ENCODE measurements around the gene ITPR2. TPM values are rescaled to one million over a fixed set of nuclear protein-coding genes. Genes with fewer than 3 reads are reported as not detected.

ITPR2 gene
- total RNA-seq, 2 donors from 2014 or later = 38.8 to 40.3 TPM

- no peak for DNase-seq (ENCODE audit: low spot score)
- intact Hi-C loops (cut with DNase I) = no loop called here
Measured at GRCh38 chr12:26378711-26379110, 454.3 kb downstream of the ITPR2 start.

- intact Hi-C loops (cut with DNase I) = no loop called here
- DNase-seq (ENCODE audit: low spot score) = no peak
Measured at GRCh38 chr12:26374934-26375680, 457.9 kb downstream of the ITPR2 start.

GRCh38 chr12:26373606-26374495, 459.1 kb downstream of the ITPR2 start:
- intact Hi-C loops (cut with DNase I) = no loop called here
- no peak for DNase-seq (ENCODE audit: low spot score)

- DNase-seq (ENCODE audit: low spot score) = no peak
- intact Hi-C loops (cut with DNase I) = no loop called here
Measured at GRCh38 chr12:26372866-26373265, 460.1 kb downstream of the ITPR2 start.

- intact Hi-C loops (cut with DNase I) = no loop called here
- DNase-seq (ENCODE audit: low spot score) = no peak
Measured at GRCh38 chr12:26370098-26370497, 462.9 kb downstream of the ITPR2 start.

GRCh38 chr12:26369588-26369987, 463.4 kb downstream of the ITPR2 start:
- intact Hi-C loops (cut with DNase I) = no loop called here
- no peak for DNase-seq (ENCODE audit: low spot score)

GRCh38 chr12:26367991-26368730, 464.8 kb downstream of the ITPR2 start:
- no peak for DNase-seq (ENCODE audit: low spot score)
- intact Hi-C loops (cut with DNase I) = no loop called here

- DNase-seq (ENCODE audit: low spot score) = no peak
- intact Hi-C loops (cut with DNase I) = no loop called here
Measured at GRCh38 chr12:26361964-26362363, 471.0 kb downstream of the ITPR2 start.

GRCh38 chr12:26360062-26360461, 472.9 kb downstream of the ITPR2 start:
- no peak for DNase-seq (ENCODE audit: low spot score)
- intact Hi-C loops (cut with DNase I) = no loop called here

GRCh38 chr12:26359576-26359975, 473.4 kb downstream of the ITPR2 start:
- intact Hi-C loops (cut with DNase I) = no loop called here
- no peak for DNase-seq (ENCODE audit: low spot score)

GRCh38 chr12:26358651-26359050, 474.3 kb downstream of the ITPR2 start:
- no peak for DNase-seq (ENCODE audit: low spot score)
- intact Hi-C loops (cut with DNase I) = no loop called here

- intact Hi-C loops (cut with DNase I) = no loop called here
Measured at GRCh38 chr12:26347300-26347699, 485.7 kb downstream of the ITPR2 start.

GRCh38 chr12:26346736-26347135, 486.3 kb downstream of the ITPR2 start:
- intact Hi-C loops (cut with DNase I) = no loop called here
- no peak for DNase-seq (ENCODE audit: low spot score)

More at GRCh38 chr12:26347300-26347699, 485.7 kb downstream of the ITPR2 start:
- DNase-seq (ENCODE audit: low spot score) = no peak

GRCh38 chr12:26345471-26346003, 487.5 kb downstream of the ITPR2 start:
- DNase-seq (ENCODE audit: low spot score) = no peak
- intact Hi-C loops (cut with DNase I) = no loop called here

- intact Hi-C loops (cut with DNase I) = no loop called here
- DNase-seq (ENCODE audit: low spot score) = no peak
Measured at GRCh38 chr12:26341491-26341890, 491.5 kb downstream of the ITPR2 start.

- intact Hi-C loops (cut with DNase I) = no loop called here
- no peak for DNase-seq (ENCODE audit: low spot score)
Measured at GRCh38 chr12:26340649-26341048, 492.3 kb downstream of the ITPR2 start.

- no peak for DNase-seq (ENCODE audit: low spot score)
Measured at GRCh38 chr12:26339976-26340375, 493.0 kb downstream of the ITPR2 start.

GRCh38 chr12:26338586-26339572, 494.1 kb downstream of the ITPR2 start:
- intact Hi-C loops (cut with DNase I) = no loop called here
- no peak for DNase-seq (ENCODE audit: low spot score)

More at GRCh38 chr12:26339976-26340375, 493.0 kb downstream of the ITPR2 start:
- intact Hi-C loops (cut with DNase I) = no loop called here
